ENCODE results near the gene SPTBN1. TPM values are rescaled to one million over a fixed set of nuclear protein-coding genes. Genes with fewer than 3 reads are reported as not detected.

SPTBN1 gene
- polyA plus RNA-seq, 1 experiment: 56.6 TPM

GRCh38 chr2:54523324-54523959, 67.3 kb downstream of the SPTBN1 start:
- ChIA-PET CTCF (interaction anchor here (0.6 to 5.4 kb wide), 11 partner anchors 10 to 416 kb away, joined by 3 to 66 read pairs (median 3); no protein-coding TSS in a partner anchor), POLR2A (no interaction called here)
- H3K27me3 ChIP-seq (ENCODE audit: control insufficient read depth, insufficient read depth, low read length): no peaks in the 10 kb centered on the region
- DNase-seq (ENCODE audit: low read depth, low spot score): no peak
- H3K4me3 ChIP-seq (ENCODE audit: low read depth, low read length): no peak overlapping the region
- no peak overlapping the region for H3K27ac ChIP-seq (ENCODE audit: low read depth, low read length)
- no peak for TF ChIP-seq CTCF (IDR thresholded peaks at IDR 0.05; ENCODE audit: low read depth, low read length)
- H3K9me3 ChIP-seq (ENCODE audit: control insufficient read depth, insufficient read depth, low read length): no peaks in the 10 kb centered on the region

GRCh38 chr2:54524226-54524991, 68.3 kb downstream of the SPTBN1 start:
- no peak for TF ChIP-seq CTCF (IDR thresholded peaks at IDR 0.05; ENCODE audit: low read depth, low read length)
- H3K27me3 ChIP-seq (ENCODE audit: control insufficient read depth, insufficient read depth, low read length): no peaks in the 10 kb centered on the region
- ChIA-PET CTCF (interaction anchor here (0.6 to 5.4 kb wide), 9 partner anchors 35 to 417 kb away, joined by 3 to 66 read pairs (median 3); no protein-coding TSS in a partner anchor), POLR2A (interaction anchor here (0.7 kb wide), 2 partner anchors 34 to 73 kb away, joined by 3 read pairs; no protein-coding TSS in a partner anchor)
- H3K4me3 ChIP-seq (ENCODE audit: low read depth, low read length): no peak overlapping the region
- no peak overlapping the region for H3K27ac ChIP-seq (ENCODE audit: low read depth, low read length)
- DNase-seq (ENCODE audit: low read depth, low spot score): no peak
- no peaks in the 10 kb centered on the region for H3K9me3 ChIP-seq (ENCODE audit: control insufficient read depth, insufficient read depth, low read length)

GRCh38 chr2:54525321-54525720, 69.2 kb downstream of the SPTBN1 start:
- CTCF ChIA-PET: interaction anchor here (5.4 kb wide), 1 partner anchor 179 kb away, joined by 66 read pairs; no protein-coding TSS in a partner anchor
- H3K27ac ChIP-seq (ENCODE audit: low read depth, low read length): no peak overlapping the region
- TF ChIP-seq CTCF (IDR thresholded peaks at IDR 0.05; ENCODE audit: low read depth, low read length): no peak

GRCh38 chr2:54526226-54526879, 70.2 kb downstream of the SPTBN1 start:
- Histone ChIP-seq H3K27ac (ENCODE audit: low read depth, low read length) (no peak overlapping the region), H3K27me3 (ENCODE audit: control insufficient read depth, insufficient read depth, low read length) (no peaks in the 10 kb centered on the region), H3K4me3 (ENCODE audit: low read depth, low read length) (no peak overlapping the region), H3K9me3 (ENCODE audit: control insufficient read depth, insufficient read depth, low read length) (no peaks in the 10 kb centered on the region)
- no peak for DNase-seq (ENCODE audit: low read depth, low spot score)
- CTCF ChIA-PET: no interaction called here
- TF ChIP-seq CTCF (IDR thresholded peaks at IDR 0.05; ENCODE audit: low read depth, low read length): no peak
- POLR2A ChIA-PET: no interaction called here

More at GRCh38 chr2:54525321-54525720, 69.2 kb downstream of the SPTBN1 start:
- no peak for DNase-seq (ENCODE audit: low read depth, low spot score)
- POLR2A ChIA-PET: no interaction called here
- Histone ChIP-seq H3K27me3 (ENCODE audit: control insufficient read depth, insufficient read depth, low read length) (no peaks in the 10 kb centered on the region), H3K9me3 (ENCODE audit: control insufficient read depth, insufficient read depth, low read length) (no peaks in the 10 kb centered on the region), H3K4me3 (ENCODE audit: low read depth, low read length) (no peak overlapping the region)
